GM12891 (cell line): Measurements from ENCODE around the gene DDIT3.

ENCODE experiments used
- PAX5 ChIP-seq: IDR thresholded peaks from 2 replicates; pipeline ENCODE4 v1.6.1; 2011; ENCODE audit warnings: low read length, moderate library complexity, mild to moderate bottlenecking; ENCODE audit not compliant: insufficient read depth, severe bottlenecking
- POLR2A ChIP-seq: IDR thresholded peaks from 2 replicates; pipeline ENCODE4 v1.6.1; 2011; ENCODE audit warnings: low read depth, low read length, control low read depth
- POLR2AphosphoS5 ChIP-seq: IDR thresholded peaks from 2 replicates; pipeline ENCODE4 v1.6.1; 2011; ENCODE audit warnings: low read depth, low read length, control low read depth
- TAF1 ChIP-seq: IDR thresholded peaks from 2 replicates; pipeline ENCODE4 v1.6.1; 2011; ENCODE audit warnings: low read depth, low read length, control low read depth

- TF ChIP-seq POLR2AphosphoS5 (no peak; the same call in 1 of the 2 replicates), POLR2A (no peak), TAF1 (no peak), PAX5 (no peak)
Measured at GRCh38 chr12:57526477-57527126, 6.3 kb upstream of the DDIT3 start.
